HepG2 (cell line): Measurements from ENCODE around the gene CBX5. TPM values are rescaled to one million over a fixed set of nuclear protein-coding genes. Genes with fewer than 3 reads are reported as not detected.
"Not testable (repeated sequence)": the region's sequence is repeated elsewhere in the genome, so short reads cannot be mapped to it uniquely, and the experiment has no call there.

Experiments used
- ATAC-seq: fragments of 200-7000 bp; cut with Tn5 transposase; 3 replicates; pipeline ENCODE4 v1.9.1; 2020; ENCODE audit warnings: mild to moderate bottlenecking, moderate library complexity
- BruUV-seq: library from RNA; stranded (reverse); fragments of 400-500 nt; replicated peaks from 2 replicates; lab custom pipeline; 2021; lab: Mats Ljungman, UMichigan
- CTCF ChIA-PET: fragments of 300-600 bp; formaldehyde crosslinking; extraction: SDS; loops from one replicate; lab custom pipeline; 2021; ENCODE audit warnings: low total read pairs, inconsistent platforms, low intra/inter-chr PET ratio; lab: Yijun Ruan, JAX
- POLR2A ChIA-PET: fragments of 350-600 bp; sonication (Branson Sonifier 250); formaldehyde crosslinking; loops from one replicate; lab custom pipeline; 2020; ENCODE audit warnings: antibody characterized with exemption, inconsistent platforms; lab: Yijun Ruan, JAX
- DNase-seq: peaks from one replicate; pipeline ENCODE4 v3.0.0-alpha.2; 2015; ENCODE audit warnings: low spot score
- FAIRE-seq: peaks from 3 replicates; lab custom pipeline; 2011; peaks lifted over from hg19 to GRCh38; lab: Jason Lieb, UNC
- H2AFZ ChIP-seq: one replicate; pipeline ENCODE4 v1.6.1; 2011; ENCODE audit warnings: low read length, inconsistent platforms
- H3K27ac ChIP-seq: fragments of 300-600 bp; 3 replicates; pipeline ENCODE4 v1.8.0; 2011; ENCODE audit warnings: mixed run types, mild to moderate bottlenecking, mixed read lengths, low read length, inconsistent platforms; ENCODE audit not compliant: insufficient read depth; ENCODE audit errors: extremely low read length
- H3K27me3 ChIP-seq, 2 experiments: fragments of 200-600 bp in 1 of 2; 2 replicates in 1 of 2; 3 replicates in 1 of 2; pipeline versions ENCODE4 v1.6.0 to v1.8.0; 2011; ENCODE audit warnings: low read length in 2 of 2, mild to moderate bottlenecking in 2 of 2, moderate library complexity in 2 of 2, inconsistent platforms in 1 of 2; ENCODE audit not compliant: insufficient read depth in 2 of 2, control insufficient read depth in 1 of 2
- H3K36me3 ChIP-seq, 2 experiments: fragments of 200-600 bp in 1 of 2; replicated peaks in 1 of 2; 2 replicates in 1 of 2; 3 replicates in 1 of 2; pipeline versions ENCODE4 v1.5.1 to v1.8.0; 2011; ENCODE audit warnings: low read length in 2 of 2, inconsistent platforms in 1 of 2; ENCODE audit not compliant: insufficient read depth in 2 of 2, control insufficient read depth in 1 of 2
- H3K4me1 ChIP-seq: 2 replicates; pipeline ENCODE4 v1.5.1; 2012; ENCODE audit warnings: low read length, inconsistent platforms; ENCODE audit not compliant: insufficient read depth
- H3K4me2 ChIP-seq: 2 replicates; pipeline ENCODE4 v1.6.0; 2011; ENCODE audit warnings: low read depth, low read length, inconsistent platforms
- H3K4me3 ChIP-seq, 3 experiments: fragments of 200-600 bp in 1 of 3; sonication (generic), shearing (Covaris generic) in 1 of 3; replicated peaks in 1 of 3; 2 replicates each; pipeline ENCODE4 v1.5.1; 2011 to 2016; ENCODE audit warnings: low read length in 3 of 3, inconsistent platforms in 2 of 3, low read depth in 2 of 3, mild to moderate bottlenecking in 2 of 3, control low read depth in 1 of 3, mixed read lengths in 1 of 3; ENCODE audit not compliant: insufficient read depth in 1 of 3
- H3K79me2 ChIP-seq: one replicate; pipeline ENCODE4 v1.6.1; 2011; ENCODE audit warnings: low read length, inconsistent platforms; ENCODE audit not compliant: insufficient read depth
- H3K9ac ChIP-seq: 2 replicates; pipeline ENCODE4 v1.6.0; 2011; ENCODE audit warnings: mild to moderate bottlenecking, low read depth, low read length, inconsistent platforms; ENCODE audit not compliant: insufficient read depth
- H3K9me3 ChIP-seq: 2 replicates; pipeline ENCODE4 v1.5.1; 2012; ENCODE audit warnings: mild to moderate bottlenecking, low read length
- H4K20me1 ChIP-seq: 2 replicates; pipeline ENCODE4 v1.6.0; 2011; ENCODE audit warnings: inconsistent platforms, mild to moderate bottlenecking, low read length, moderate library complexity; ENCODE audit not compliant: insufficient read depth
- UBTF ChIP-seq: sonication (generic); formaldehyde crosslinking; IDR thresholded peaks from 2 replicates; pipeline ENCODE4 v1.4.0; 2020; ENCODE audit warnings: mild to moderate bottlenecking, missing genetic modification reagents
- ZBTB33 ChIP-seq: sonication (generic); formaldehyde crosslinking; IDR thresholded peaks from 2 replicates; pipeline ENCODE4 v1.4.0; 2020; ENCODE audit warnings: missing genetic modification reagents
- ZNF749 ChIP-seq: sonication (generic); formaldehyde crosslinking; IDR thresholded peaks from 2 replicates; pipeline ENCODE4 v1.8.0; 2022; ENCODE audit warnings: mild to moderate bottlenecking, missing genetic modification reagents, moderate library complexity, borderline replicate concordance
- ZNF883 ChIP-seq: sonication (generic); formaldehyde crosslinking; IDR thresholded peaks from 2 replicates; pipeline ENCODE4 v1.5.1; 2020; ENCODE audit warnings: mild to moderate bottlenecking, missing genetic modification reagents; ENCODE audit errors: not compliant biosample characterization
- whole genome bisulfite sequencing: methylation state at CpG from one replicate; pipeline ENCODE4 v1.1.6; 2017; ENCODE audit warnings: low lambda C conversion rate; 5-methylcytosine and 5-hydroxymethylcytosine counted together
- in situ Hi-C: cut with HindIII; loops from 2 replicates; pipeline ENCODE4 v1.10.0; 2017; ENCODE audit warnings: low pct_unique_long_range_greater_than_20kb; ENCODE audit not compliant: extremely low pct_ligation_motif_present
- intact Hi-C: fragments of 100-400 bp; cut with micrococcal nuclease; formaldehyde crosslinking; loops from one replicate; pipeline ENCODE4 v1.10.0; 2022; ENCODE audit not compliant: unreplicated experiment
- polyA plus RNA-seq, 8 experiments: library from polyadenylated mRNA; depleted of rRNA in 3 of 8; stranded (reverse) in 7 of 8; unstranded in 1 of 8; fragments of >200 nt; fragmentation: Illumina TruSeq in 4 of 8; extraction: Trizol in 4 of 8; gene quantifications; 2 replicates each; pipeline versions ENCODE4 v1.2.1 to v1.2.3, GENCODE V29; 2011 to 2016; ENCODE audit warnings: low read depth in 4 of 8, missing spikeins in 1 of 8, mixed read lengths in 1 of 8; ENCODE audit not compliant: insufficient read depth in 1 of 8
- total RNA-seq, 5 experiments: library from RNA; depleted of rRNA; stranded (reverse); fragments of >200 nt; fragmentation: Illumina TruSeq; extraction: Trizol; gene quantifications; 2 replicates each; pipeline ENCODE4 v1.2.3, GENCODE V29; 2016; ENCODE audit warnings: low read depth in 1 of 5

The CBX5 gene
- total and polyA plus RNA-seq, 2 of the 13 experiments (the other 11 are each of a cell fraction or from before 2014, with no cell fraction given): 16.0 to 22.2 TPM

- TF ChIP-seq ZBTB33 (CRISPR knock-in tag) (0 out of 2 replicates have a peak, but pooled peaks have one; percentile 39), UBTF (CRISPR knock-in tag) (no peak), ZNF883 (CRISPR knock-in tag) (no peak)
Measured at GRCh38 chr12:54282949-54283593, 3.1 kb upstream of the CBX5 start (continued).

GRCh38 chr12:54281694-54282093 is 1.8 kb upstream of the CBX5 start:
- POLR2A ChIA-PET: interaction anchor here (2.8 to 4.5 kb wide), 5 partner anchors 13 to 77 kb away, joined by 16 to 176 read pairs (median 53); partner anchors contain the start of genes COPZ1 and NFE2
- TF ChIP-seq ZNF749 (CRISPR knock-in tag): 0 out of 2 replicates have a peak, but pooled peaks have one; percentile 10
- Histone ChIP-seq H3K4me1 (peaks cover 66% of the 10 kb centered on the region), H3K79me2 (peaks cover 67% of the 10 kb centered on the region), H3K4me3 (peak overlapping the region; percentile 73 to 79 (median 76)), H3K4me2 (peak overlapping the region; percentile 79), H3K27ac (peak overlapping the region; percentile 96), H4K20me1 (peaks cover 51% of the 10 kb centered on the region), H3K36me3 (peaks cover 9 to 51% of the 10 kb centered on the region in 2 experiments), H3K9ac (peak overlapping the region; percentile 100)
- DNase-seq, ATAC-seq, H3K27me3 ChIP-seq, intact Hi-C loops, CTCF ChIA-PET, H3K9me3 ChIP-seq, BruUV-seq, H2AFZ ChIP-seq, FAIRE-seq: not testable (repeated sequence)
- in situ Hi-C loops: loop anchor here (5.0 kb wide), 1 partner anchor 46 kb away; the partner anchor contains the start of gene COPZ1
- WGBS: under 1% methylated on average over 4 of the region's 4 CpGs
